ENCODE data around the gene EIF5.

The EIF5 gene

GRCh38 chr14:103308717-103309616 is 25.1 kb upstream of the EIF5 start:
- in situ Hi-C loops (cut with MboI; ENCODE audit: low sequenced_read_pairs): no loop called here

GRCh38 chr14:103310576-103311095 is 23.4 kb upstream of the EIF5 start:
- in situ Hi-C loops (cut with MboI; ENCODE audit: low sequenced_read_pairs): no loop called here

GRCh38 chr14:103311171-103311997 is 22.7 kb upstream of the EIF5 start:
- in situ Hi-C loops (cut with MboI; ENCODE audit: low sequenced_read_pairs): no loop called here

GRCh38 chr14:103312006-103312635 is 21.9 kb upstream of the EIF5 start:
- in situ Hi-C loops (cut with MboI; ENCODE audit: low sequenced_read_pairs): no loop called here

- in situ Hi-C loops (cut with MboI; ENCODE audit: low sequenced_read_pairs): no loop called here
Measured at GRCh38 chr14:103313704-103314103, 20.3 kb upstream of the EIF5 start.

- in situ Hi-C loops (cut with MboI; ENCODE audit: low sequenced_read_pairs): no loop called here
Measured at GRCh38 chr14:103314496-103315277, 19.4 kb upstream of the EIF5 start.

- in situ Hi-C loops (cut with MboI; ENCODE audit: low sequenced_read_pairs): no loop called here
Measured at GRCh38 chr14:103315351-103315911, 18.6 kb upstream of the EIF5 start.

GRCh38 chr14:103315941-103316340 is 18.1 kb upstream of the EIF5 start:
- in situ Hi-C loops (cut with MboI; ENCODE audit: low sequenced_read_pairs): no loop called here

GRCh38 chr14:103316721-103317121 is 17.3 kb upstream of the EIF5 start:
- in situ Hi-C loops (cut with MboI; ENCODE audit: low sequenced_read_pairs): no loop called here

- in situ Hi-C loops (cut with MboI; ENCODE audit: low sequenced_read_pairs): no loop called here
Measured at GRCh38 chr14:103317251-103317650, 16.8 kb upstream of the EIF5 start.

- in situ Hi-C loops (cut with MboI; ENCODE audit: low sequenced_read_pairs): no loop called here
Measured at GRCh38 chr14:103317976-103318580, 16.0 kb upstream of the EIF5 start.

GRCh38 chr14:103318750-103319419 is 15.2 kb upstream of the EIF5 start:
- in situ Hi-C loops (cut with MboI; ENCODE audit: low sequenced_read_pairs): no loop called here

- in situ Hi-C loops (cut with MboI; ENCODE audit: low sequenced_read_pairs): no loop called here
Measured at GRCh38 chr14:103319422-103319821, 14.6 kb upstream of the EIF5 start.

- in situ Hi-C loops (cut with MboI; ENCODE audit: low sequenced_read_pairs): no loop called here
Measured at GRCh38 chr14:103326078-103326477, 8.0 kb upstream of the EIF5 start.

GRCh38 chr14:103328941-103329340 is 5.1 kb upstream of the EIF5 start:
- in situ Hi-C loops (cut with MboI; ENCODE audit: low sequenced_read_pairs): no loop called here

GRCh38 chr14:103329401-103330347 is 4.4 kb upstream of the EIF5 start:
- in situ Hi-C loops (cut with MboI; ENCODE audit: low sequenced_read_pairs): no loop called here

- in situ Hi-C loops (cut with MboI; ENCODE audit: low sequenced_read_pairs): no loop called here
Measured at GRCh38 chr14:103330536-103330935, 3.5 kb upstream of the EIF5 start.
